Endothelial cell of umbilical vein (primary cell): Measurements from ENCODE around the gene MRPL21. TPM values are rescaled to one million over a fixed set of nuclear protein-coding genes. Genes with fewer than 3 reads are reported as not detected.

Experiments
- BruUV-seq: library from RNA; stranded (reverse); fragments of 400-500 nt; replicated peaks from 2 replicates; lab custom pipeline; 2021; lab: Mats Ljungman, UMichigan
- CTCF ChIA-PET: fragments of 300-600, 350-600 bp; sonication (Branson Sonifier 250); formaldehyde crosslinking; loops from one replicate; lab custom pipeline; 2021; ENCODE audit warnings: antibody characterized with exemption, inconsistent platforms; lab: Charles Lee
- POLR2A ChIA-PET: fragments of 300-600, 350-600 bp; sonication (Branson Sonifier 250); formaldehyde crosslinking; loops from one replicate; lab custom pipeline; 2021; ENCODE audit warnings: antibody characterized with exemption, inconsistent platforms; lab: Charles Lee
- DNase-seq: peaks from one replicate; pipeline ENCODE4 v3.0.0-alpha.2; 2011; ENCODE audit warnings: low read depth, low spot score
- FAIRE-seq: peaks from 2 replicates; lab custom pipeline; 2011; peaks lifted over from hg19 to GRCh38; lab: Jason Lieb, UNC
- H2AFZ ChIP-seq: 2 replicates; pipeline ENCODE4 v1.6.0; 2012; ENCODE audit warnings: low read depth, low read length, control low read depth, inconsistent platforms
- H3K27ac ChIP-seq: 2 replicates; pipeline ENCODE4 v1.5.1; 2011; ENCODE audit warnings: low read depth, mild to moderate bottlenecking, control low read depth, low read length, moderate library complexity; ENCODE audit not compliant: insufficient read depth
- H3K27me3 ChIP-seq, 2 experiments: 2 replicates each; pipeline versions ENCODE4 v1.6.0 to v1.6.1; 2011; ENCODE audit warnings: low read length in 2 of 2, mixed read lengths in 1 of 2; ENCODE audit not compliant: control insufficient read depth in 2 of 2, insufficient read depth in 2 of 2
- H3K36me3 ChIP-seq, 2 experiments: 2 replicates in 1 of 2; 3 replicates in 1 of 2; pipeline ENCODE4 v1.5.1; 2011; ENCODE audit warnings: low read length in 2 of 2, mild to moderate bottlenecking in 1 of 2, moderate library complexity in 1 of 2; ENCODE audit not compliant: control insufficient read depth in 2 of 2, insufficient read depth in 2 of 2; ENCODE audit errors: extremely low read depth in 1 of 2
- H3K4me1 ChIP-seq: 3 replicates; pipeline ENCODE4 v1.5.1; 2011; ENCODE audit warnings: mild to moderate bottlenecking, low read length; ENCODE audit not compliant: control insufficient read depth, insufficient read depth; ENCODE audit errors: extremely low read depth
- H3K4me2 ChIP-seq: 2 replicates; pipeline ENCODE4 v1.6.1; 2011; ENCODE audit warnings: low read length, control low read depth, mixed read lengths; ENCODE audit not compliant: insufficient read depth
- H3K4me3 ChIP-seq, 3 experiments: fragments of 200-600 bp in 1 of 3; sonication (generic), shearing (Covaris generic) in 1 of 3; replicated peaks in 1 of 3; 2 replicates each; pipeline ENCODE4 v1.5.1; 2011 to 2016; ENCODE audit warnings: control low read depth in 3 of 3, low read length in 3 of 3, mild to moderate bottlenecking in 2 of 3, inconsistent platforms in 1 of 3, low read depth in 1 of 3, moderate library complexity in 1 of 3; ENCODE audit not compliant: insufficient read depth in 1 of 3
- H3K79me2 ChIP-seq: 2 replicates; pipeline ENCODE4 v1.6.0; 2012; ENCODE audit warnings: low read length, inconsistent platforms; ENCODE audit not compliant: control insufficient read depth, insufficient read depth
- H3K9ac ChIP-seq: replicated peaks from 2 replicates; pipeline ENCODE3; 2011; ENCODE audit warnings: low read length, control low read depth; ENCODE audit not compliant: insufficient read depth; ENCODE audit errors: extremely low read depth
- H3K9me1 ChIP-seq: replicated peaks from 3 replicates; pipeline ENCODE4 v1.6.0; 2011; ENCODE audit warnings: mild to moderate bottlenecking, low read length; ENCODE audit not compliant: control insufficient read depth, insufficient read depth; ENCODE audit errors: extremely low read depth
- H3K9me3 ChIP-seq: replicated peaks from 2 replicates; pipeline ENCODE4 v1.5.1; 2012; ENCODE audit warnings: low read length, inconsistent platforms; ENCODE audit not compliant: control insufficient read depth, insufficient read depth
- H4K20me1 ChIP-seq: replicated peaks from 2 replicates; pipeline ENCODE3; 2011; ENCODE audit warnings: mild to moderate bottlenecking, low read length; ENCODE audit not compliant: control insufficient read depth, insufficient read depth; ENCODE audit errors: extremely low read depth
- EZH2 ChIP-seq: IDR thresholded peaks from 2 replicates; pipeline ENCODE4 v1.6.1; 2012; ENCODE audit warnings: borderline replicate concordance, low read depth, mild to moderate bottlenecking, moderate library complexity, low read length, inconsistent platforms; ENCODE audit not compliant: severe bottlenecking
- FOS ChIP-seq: IDR thresholded peaks from 2 replicates; pipeline ENCODE4 v1.6.1; 2011; ENCODE audit warnings: mild to moderate bottlenecking, low read length, moderate library complexity, borderline replicate concordance; ENCODE audit not compliant: insufficient read depth
- GATA2 ChIP-seq: IDR thresholded peaks from 2 replicates; pipeline ENCODE4 v1.7.0; 2011; ENCODE audit warnings: low read depth, mild to moderate bottlenecking, moderate library complexity, mixed read lengths, low read length; ENCODE audit not compliant: insufficient read length, insufficient read depth
- JUN ChIP-seq: IDR thresholded peaks from 2 replicates; pipeline ENCODE4 v1.6.1; 2011; ENCODE audit warnings: borderline replicate concordance, low read depth; ENCODE audit not compliant: insufficient read length, insufficient read depth
- MYC ChIP-seq: IDR thresholded peaks from one replicate; pipeline ENCODE4 v1.6.1; 2011; ENCODE audit warnings: mild to moderate bottlenecking, low read depth, low read length
- POLR2A ChIP-seq: IDR thresholded peaks from 2 replicates; pipeline ENCODE4 v1.6.1; 2012; ENCODE audit warnings: low read depth, mild to moderate bottlenecking, control low read depth, low read length
- POLR2AphosphoS5 ChIP-seq: IDR thresholded peaks from 2 replicates; pipeline ENCODE4 v1.6.1; 2012; ENCODE audit warnings: low read depth, mild to moderate bottlenecking, control low read depth, low read length, moderate library complexity; ENCODE audit not compliant: insufficient read depth
- dilution Hi-C: fragments of 300-500 bp; cut with MboI; formaldehyde crosslinking; loops from one replicate; pipeline ENCODE4 v1.15.0; 2019; ENCODE audit warnings: low sequenced_read_pairs; ENCODE audit not compliant: extremely low pct_ligation_motif_present
- intact Hi-C: fragments of 100-400 bp; cut with micrococcal nuclease; formaldehyde crosslinking; loops from one replicate; pipeline ENCODE4 v1.10.0; 2022
- polyA plus RNA-seq, 4 experiments: library from polyadenylated mRNA; depleted of rRNA in 3 of 4; stranded (reverse) in 3 of 4; unstranded in 1 of 4; fragments of >200 nt; gene quantifications; 2 replicates each; pipeline versions ENCODE4 v1.2.1 to v1.2.3, GENCODE V29; 2011 to 2012; ENCODE audit warnings: missing spikeins in 1 of 4
- total RNA-seq: library from RNA; stranded (reverse); gene quantifications from 2 replicates; pipeline ENCODE4 v1.2.3, GENCODE V29; 2021
- TF ChIP-seq, protein P1 (sequence below), 2 donors: IDR thresholded peaks; 1 replicate in 1 of 2; 2 replicates in 1 of 2; pipeline ENCODE4 v1.5.1; 2011; ENCODE audit warnings: low read length in 2 of 2, mild to moderate bottlenecking in 2 of 2, moderate library complexity in 2 of 2, control low read depth in 1 of 2, inconsistent platforms in 1 of 2, low read depth in 1 of 2; ENCODE audit not compliant: insufficient read depth in 1 of 2; ENCODE audit errors: extremely low read depth in 1 of 2
- TF ChIP-seq, protein P2 (sequence below): IDR thresholded peaks from 2 replicates; pipeline ENCODE4 v1.6.1; 2011; ENCODE audit not compliant: insufficient read depth, insufficient read length

Gene MRPL21
- total and polyA plus RNA-seq, 2 donors (not counting 3 experiments of a cell fraction or from before 2014, with no cell fraction given), result 52.2 to 65.5 TPM

DNA sequence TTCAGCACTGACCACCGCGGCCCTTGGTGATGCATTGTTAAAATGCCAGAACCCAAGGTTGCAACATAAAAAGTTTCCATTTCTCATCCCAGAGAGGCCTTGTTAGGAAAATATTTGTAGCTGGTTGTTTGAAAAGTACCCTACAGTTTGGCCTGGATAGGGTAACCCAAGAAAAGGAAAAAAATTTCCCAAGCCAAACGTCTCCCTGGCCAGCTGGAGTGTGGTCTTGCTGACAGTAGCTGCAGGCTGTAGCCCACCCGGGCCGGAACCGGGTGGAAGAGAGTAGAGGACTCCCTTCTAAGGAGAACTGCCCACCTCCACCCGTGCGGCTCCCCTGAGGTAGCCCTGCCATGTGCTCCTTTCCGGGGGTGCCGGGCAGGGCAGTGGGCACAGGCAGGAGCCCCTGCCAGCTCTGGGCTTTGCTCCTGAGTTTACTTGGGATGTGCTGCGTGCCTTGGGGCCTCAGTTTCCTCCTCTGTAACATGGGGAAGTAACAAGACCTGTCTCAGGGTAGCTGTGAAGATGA is 38.5 kb upstream of the MRPL21 start:
- ChIA-PET POLR2A (no interaction called here), CTCF (interaction anchor here (1.2 kb wide), 1 partner anchor 15 kb away, joined by 3 read pairs; no protein-coding TSS in a partner anchor)
- dilution Hi-C loops, result no loop called here
- DNase-seq, result no peak
- Histone ChIP-seq H3K27ac (no peak overlapping the region), H2AFZ (no peak overlapping the region), H3K79me2 (no peaks in the 10 kb centered on the region), H3K4me1 (no peaks in the 10 kb centered on the region), H4K20me1 (no peaks in the 10 kb centered on the region), H3K4me3 (no peak overlapping the region), H3K27me3 (no peaks in the 10 kb centered on the region), H3K9me1 (no peaks in the 10 kb centered on the region), H3K9me3 (no peaks in the 10 kb centered on the region), H3K9ac (no peak overlapping the region), H3K4me2 (no peak overlapping the region), H3K36me3 (peaks cover 3 to 21% of the 10 kb centered on the region in 2 experiments)
- FAIRE-seq, result no peak
- BruUV-seq, result no TSS peak
- TF ChIP-seq, protein P1, sequence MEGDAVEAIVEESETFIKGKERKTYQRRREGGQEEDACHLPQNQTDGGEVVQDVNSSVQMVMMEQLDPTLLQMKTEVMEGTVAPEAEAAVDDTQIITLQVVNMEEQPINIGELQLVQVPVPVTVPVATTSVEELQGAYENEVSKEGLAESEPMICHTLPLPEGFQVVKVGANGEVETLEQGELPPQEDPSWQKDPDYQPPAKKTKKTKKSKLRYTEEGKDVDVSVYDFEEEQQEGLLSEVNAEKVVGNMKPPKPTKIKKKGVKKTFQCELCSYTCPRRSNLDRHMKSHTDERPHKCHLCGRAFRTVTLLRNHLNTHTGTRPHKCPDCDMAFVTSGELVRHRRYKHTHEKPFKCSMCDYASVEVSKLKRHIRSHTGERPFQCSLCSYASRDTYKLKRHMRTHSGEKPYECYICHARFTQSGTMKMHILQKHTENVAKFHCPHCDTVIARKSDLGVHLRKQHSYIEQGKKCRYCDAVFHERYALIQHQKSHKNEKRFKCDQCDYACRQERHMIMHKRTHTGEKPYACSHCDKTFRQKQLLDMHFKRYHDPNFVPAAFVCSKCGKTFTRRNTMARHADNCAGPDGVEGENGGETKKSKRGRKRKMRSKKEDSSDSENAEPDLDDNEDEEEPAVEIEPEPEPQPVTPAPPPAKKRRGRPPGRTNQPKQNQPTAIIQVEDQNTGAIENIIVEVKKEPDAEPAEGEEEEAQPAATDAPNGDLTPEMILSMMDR (IDR thresholded peaks at IDR 0.05; ENCODE audit: extremely low read depth in 1 of 2, insufficient read depth in 1 of 2, low read depth in 1 of 2, low read length in 2 of 2), result no peak
- no peak for TF ChIP-seq GATA2
- TF ChIP-seq EZH2, result no peak
- TF ChIP-seq, protein P2, sequence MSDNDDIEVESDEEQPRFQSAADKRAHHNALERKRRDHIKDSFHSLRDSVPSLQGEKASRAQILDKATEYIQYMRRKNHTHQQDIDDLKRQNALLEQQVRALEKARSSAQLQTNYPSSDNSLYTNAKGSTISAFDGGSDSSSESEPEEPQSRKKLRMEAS, result no peak
- TF ChIP-seq JUN, result no peak
- TF ChIP-seq FOS, result no peak
- TF ChIP-seq POLR2A, result no peak
- no peak for TF ChIP-seq POLR2AphosphoS5
- TF ChIP-seq MYC, result no peak
- intact Hi-C loops, result no loop called here
